Stomach (tissue), 4 donors: ENCODE data around the gene CERS6.

Experiments
- EP300 ChIP-seq: sonication (generic); formaldehyde crosslinking; IDR thresholded peaks from one replicate; pipeline ENCODE4 v1.6.1; 2017; ENCODE audit warnings: antibody characterized with exemption
- POLR2A ChIP-seq, 4 donors: fragments of 450-650 bp; IDR thresholded peaks; one replicate each; pipeline ENCODE4 v1.6.1; 2016; ENCODE audit warnings: antibody characterized with exemption in 4 of 4, control low read depth in 2 of 4, mild to moderate bottlenecking in 1 of 4, moderate library complexity in 1 of 4
- POLR2AphosphoS5 ChIP-seq, 3 donors: sonication (generic); formaldehyde crosslinking; IDR thresholded peaks; one replicate each; pipeline ENCODE4 v1.6.1; 2016; ENCODE audit warnings: antibody characterized with exemption in 3 of 3
- TF ChIP-seq, protein P1 (sequence below), 7 experiments: fragments of 450-650 bp in 4 of 7; fragments of 200-600 bp in 3 of 7; sonication (generic) in 3 of 7; IDR thresholded peaks; one replicate each; pipeline ENCODE4 v1.5.1; 2016 to 2019; ENCODE audit warnings: antibody characterized with exemption in 7 of 7, control low read depth in 2 of 7, mild to moderate bottlenecking in 1 of 7

- TF ChIP-seq, protein P1, sequence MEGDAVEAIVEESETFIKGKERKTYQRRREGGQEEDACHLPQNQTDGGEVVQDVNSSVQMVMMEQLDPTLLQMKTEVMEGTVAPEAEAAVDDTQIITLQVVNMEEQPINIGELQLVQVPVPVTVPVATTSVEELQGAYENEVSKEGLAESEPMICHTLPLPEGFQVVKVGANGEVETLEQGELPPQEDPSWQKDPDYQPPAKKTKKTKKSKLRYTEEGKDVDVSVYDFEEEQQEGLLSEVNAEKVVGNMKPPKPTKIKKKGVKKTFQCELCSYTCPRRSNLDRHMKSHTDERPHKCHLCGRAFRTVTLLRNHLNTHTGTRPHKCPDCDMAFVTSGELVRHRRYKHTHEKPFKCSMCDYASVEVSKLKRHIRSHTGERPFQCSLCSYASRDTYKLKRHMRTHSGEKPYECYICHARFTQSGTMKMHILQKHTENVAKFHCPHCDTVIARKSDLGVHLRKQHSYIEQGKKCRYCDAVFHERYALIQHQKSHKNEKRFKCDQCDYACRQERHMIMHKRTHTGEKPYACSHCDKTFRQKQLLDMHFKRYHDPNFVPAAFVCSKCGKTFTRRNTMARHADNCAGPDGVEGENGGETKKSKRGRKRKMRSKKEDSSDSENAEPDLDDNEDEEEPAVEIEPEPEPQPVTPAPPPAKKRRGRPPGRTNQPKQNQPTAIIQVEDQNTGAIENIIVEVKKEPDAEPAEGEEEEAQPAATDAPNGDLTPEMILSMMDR (IDR thresholded peaks at IDR 0.05), result no peak
- TF ChIP-seq POLR2A (IDR thresholded peaks at IDR 0.05) (no peak), EP300 (no peak), POLR2AphosphoS5 (IDR thresholded peaks at IDR 0.05) (no peak)
These were observed 238.8 kb downstream of the CERS6 start for GRCh38 chr2:168694866-168695265.
